OCI-LY7 (cell line): ENCODE data around the gene P2RY14.

Source experiments
- EZH2phosphoT487 ChIP-seq: fragments of 200-600 bp; sonication (generic); IDR thresholded peaks from 2 replicates; pipeline ENCODE4 v1.6.1; 2018; ENCODE audit warnings: low read depth, borderline replicate concordance, mild to moderate bottlenecking, mixed run types, antibody characterized with exemption, low read length, moderate library complexity, mixed read lengths
- TF ChIP-seq, protein P1 (sequence below): fragments of 200-600 bp; sonication (generic); conservative IDR thresholded peaks from 2 replicates; pipeline ENCODE4 v1.5.1; 2014; ENCODE audit warnings: mild to moderate bottlenecking, antibody characterized with exemption, low read length, moderate library complexity, mixed read lengths

DNA sequence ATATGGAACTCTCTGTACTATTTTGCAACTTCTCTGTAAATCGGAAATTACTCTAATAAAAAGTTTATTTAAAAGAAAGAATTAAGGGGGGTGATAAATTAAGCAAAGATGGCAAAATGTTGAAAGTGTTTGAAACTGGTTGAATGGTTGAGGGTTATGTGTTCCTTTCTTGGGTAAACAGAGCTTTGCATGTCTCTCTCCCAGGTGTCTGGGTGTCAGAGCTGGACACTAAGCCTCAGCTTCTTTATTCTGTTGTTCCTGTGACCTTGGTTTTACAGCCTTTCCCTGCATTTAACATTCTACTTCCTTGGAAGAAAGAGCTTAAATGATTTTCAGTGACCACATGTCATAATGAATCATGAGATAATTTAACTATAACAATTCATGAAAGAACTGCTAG, 82.5 kb downstream of the P2RY14 start:
- TF ChIP-seq, protein P1, sequence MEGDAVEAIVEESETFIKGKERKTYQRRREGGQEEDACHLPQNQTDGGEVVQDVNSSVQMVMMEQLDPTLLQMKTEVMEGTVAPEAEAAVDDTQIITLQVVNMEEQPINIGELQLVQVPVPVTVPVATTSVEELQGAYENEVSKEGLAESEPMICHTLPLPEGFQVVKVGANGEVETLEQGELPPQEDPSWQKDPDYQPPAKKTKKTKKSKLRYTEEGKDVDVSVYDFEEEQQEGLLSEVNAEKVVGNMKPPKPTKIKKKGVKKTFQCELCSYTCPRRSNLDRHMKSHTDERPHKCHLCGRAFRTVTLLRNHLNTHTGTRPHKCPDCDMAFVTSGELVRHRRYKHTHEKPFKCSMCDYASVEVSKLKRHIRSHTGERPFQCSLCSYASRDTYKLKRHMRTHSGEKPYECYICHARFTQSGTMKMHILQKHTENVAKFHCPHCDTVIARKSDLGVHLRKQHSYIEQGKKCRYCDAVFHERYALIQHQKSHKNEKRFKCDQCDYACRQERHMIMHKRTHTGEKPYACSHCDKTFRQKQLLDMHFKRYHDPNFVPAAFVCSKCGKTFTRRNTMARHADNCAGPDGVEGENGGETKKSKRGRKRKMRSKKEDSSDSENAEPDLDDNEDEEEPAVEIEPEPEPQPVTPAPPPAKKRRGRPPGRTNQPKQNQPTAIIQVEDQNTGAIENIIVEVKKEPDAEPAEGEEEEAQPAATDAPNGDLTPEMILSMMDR: no peak
- no peak for TF ChIP-seq EZH2phosphoT487
